HFF-Myc (cell line): ENCODE data around the gene TBC1D16.

Experiments used
- DNase-seq: peaks from one replicate; pipeline ENCODE4 v3.0.0-alpha.2; 2011; ENCODE audit warnings: low read depth; ENCODE audit errors: extremely low read depth
- H3K4me3 ChIP-seq: replicated peaks from 2 replicates; pipeline ENCODE4 v1.5.1; 2011; ENCODE audit warnings: low read depth, mild to moderate bottlenecking, control low read depth, low read length
- TF ChIP-seq, protein P1 (sequence below): IDR thresholded peaks from 2 replicates; pipeline ENCODE4 v1.5.1; 2012; ENCODE audit warnings: mild to moderate bottlenecking, low read depth, low read length, control low read depth; ENCODE audit errors: missing control alignments

Gene TBC1D16

DNA sequence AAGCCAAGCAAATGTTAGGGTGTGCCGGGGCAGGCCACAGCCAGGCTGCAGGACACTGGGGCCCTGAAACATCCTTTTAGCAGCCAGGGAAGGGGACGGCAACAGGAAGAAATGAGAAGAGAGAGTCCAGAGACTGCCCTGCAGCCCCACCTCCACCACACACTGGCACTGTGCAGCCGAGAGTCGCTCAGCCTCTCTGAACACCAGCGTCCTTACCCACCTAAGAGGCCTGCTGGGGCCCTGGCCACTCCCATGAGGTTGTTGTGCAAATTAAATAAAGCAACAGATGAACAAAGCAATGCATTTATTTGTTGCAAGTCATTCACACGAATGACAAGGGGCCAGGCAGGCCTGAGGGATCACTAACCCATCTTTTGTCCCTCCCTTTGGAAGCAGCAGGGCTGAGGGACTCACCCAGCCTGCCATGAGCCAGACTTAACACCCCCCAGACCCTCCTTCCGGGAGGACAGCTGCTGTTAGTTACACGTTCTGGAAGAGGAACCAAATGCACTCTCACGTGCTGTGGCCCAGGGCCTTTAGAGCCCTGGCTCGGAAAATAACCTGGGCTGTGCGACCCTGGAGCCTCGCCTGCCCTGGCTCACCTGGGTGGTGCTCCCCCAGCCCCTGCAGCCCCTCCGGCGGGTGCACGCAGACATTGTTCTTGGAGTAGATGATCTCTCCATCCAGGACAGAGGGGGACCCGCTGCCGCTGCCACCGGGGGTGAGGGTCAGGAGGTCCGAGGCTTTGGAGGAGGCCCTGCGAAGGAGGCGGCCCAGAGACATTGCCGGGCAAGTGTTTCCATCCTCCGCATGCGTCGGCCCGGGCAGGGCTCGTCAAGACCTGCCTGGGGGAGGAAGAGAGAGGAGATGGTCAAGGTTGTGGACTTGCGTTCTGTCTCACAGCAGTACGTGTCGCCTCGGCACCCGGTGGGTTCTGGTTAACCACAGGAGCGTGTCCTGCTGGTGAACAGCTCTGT, 22.6 kb downstream of the TBC1D16 start:
- TF ChIP-seq, protein P1, sequence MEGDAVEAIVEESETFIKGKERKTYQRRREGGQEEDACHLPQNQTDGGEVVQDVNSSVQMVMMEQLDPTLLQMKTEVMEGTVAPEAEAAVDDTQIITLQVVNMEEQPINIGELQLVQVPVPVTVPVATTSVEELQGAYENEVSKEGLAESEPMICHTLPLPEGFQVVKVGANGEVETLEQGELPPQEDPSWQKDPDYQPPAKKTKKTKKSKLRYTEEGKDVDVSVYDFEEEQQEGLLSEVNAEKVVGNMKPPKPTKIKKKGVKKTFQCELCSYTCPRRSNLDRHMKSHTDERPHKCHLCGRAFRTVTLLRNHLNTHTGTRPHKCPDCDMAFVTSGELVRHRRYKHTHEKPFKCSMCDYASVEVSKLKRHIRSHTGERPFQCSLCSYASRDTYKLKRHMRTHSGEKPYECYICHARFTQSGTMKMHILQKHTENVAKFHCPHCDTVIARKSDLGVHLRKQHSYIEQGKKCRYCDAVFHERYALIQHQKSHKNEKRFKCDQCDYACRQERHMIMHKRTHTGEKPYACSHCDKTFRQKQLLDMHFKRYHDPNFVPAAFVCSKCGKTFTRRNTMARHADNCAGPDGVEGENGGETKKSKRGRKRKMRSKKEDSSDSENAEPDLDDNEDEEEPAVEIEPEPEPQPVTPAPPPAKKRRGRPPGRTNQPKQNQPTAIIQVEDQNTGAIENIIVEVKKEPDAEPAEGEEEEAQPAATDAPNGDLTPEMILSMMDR = no peak
- no peak overlapping the region for H3K4me3 ChIP-seq
- DNase-seq = no peak

- TF ChIP-seq, protein P1 = no peak
- no peak overlapping the region for H3K4me3 ChIP-seq
- no peak for DNase-seq
Measured at GRCh38 chr17:80011989-80012555, 23.6 kb downstream of the TBC1D16 start.

- DNase-seq = no peak
- TF ChIP-seq, protein P1 = no peak
- H3K4me3 ChIP-seq = no peak overlapping the region
Measured at GRCh38 chr17:80010283-80010858, 25.3 kb downstream of the TBC1D16 start.

- DNase-seq = no peak
- H3K4me3 ChIP-seq = no peak overlapping the region
- TF ChIP-seq, protein P1 = no peak
Measured at GRCh38 chr17:80009391-80010282, 26.0 kb downstream of the TBC1D16 start.

DNA sequence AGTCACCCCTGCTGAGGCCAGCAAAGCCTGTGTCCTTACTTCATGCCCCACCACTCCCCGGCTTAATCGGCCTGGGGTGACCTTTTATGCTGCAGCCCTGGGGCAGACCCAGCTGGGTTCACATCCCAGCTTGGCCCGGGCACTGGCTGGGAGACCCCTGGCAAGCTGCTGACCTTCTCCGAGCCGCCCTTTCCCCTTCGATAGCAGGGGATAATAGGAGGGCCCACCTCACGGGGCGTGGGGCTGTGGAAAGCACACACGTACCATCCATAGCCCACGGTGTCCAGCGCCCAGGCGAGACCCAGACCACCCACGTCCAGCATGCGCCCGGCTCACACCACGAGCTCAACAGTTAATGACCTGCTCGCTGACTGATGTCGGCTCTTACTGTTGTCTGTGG, 26.8 kb downstream of the TBC1D16 start:
- DNase-seq = no peak
- TF ChIP-seq, protein P1 = no peak
- H3K4me3 ChIP-seq = no peak overlapping the region

GRCh38 chr17:80008383-80008840, 27.3 kb downstream of the TBC1D16 start:
- DNase-seq = no peak
- TF ChIP-seq, protein P1 = peak; percentile 97
- H3K4me3 ChIP-seq = no peak overlapping the region
